ENCODE data around the gene LCP2.
"Not testable (repeated sequence)": the region's sequence is repeated elsewhere in the genome, so short reads cannot be mapped to it uniquely, and the experiment has no call there.

LCP2 gene

GRCh38 chr5:170245436-170245835 lies 52.1 kb downstream of the LCP2 start:
- not testable (repeated sequence) for DNase-seq

GRCh38 chr5:170238456-170239196 lies 59.0 kb downstream of the LCP2 start:
- DNase-seq = no peak

GRCh38 chr5:170235876-170236864 lies 61.4 kb downstream of the LCP2 start:
- no peak for DNase-seq

- DNase-seq = no peak
These were observed 64.2 kb downstream of the LCP2 start for GRCh38 chr5:170233358-170233892.

GRCh38 chr5:170232786-170233185 lies 64.8 kb downstream of the LCP2 start, which contains the start of gene C5orf58:
Gene C5orf58 (plus strand): TSS chr5:170232985. CDS start chr5:170234977, 1,992 bp downstream.
- DNase-seq = no peak

- DNase-seq = no peak
These were observed 68.7 kb downstream of the LCP2 start for GRCh38 chr5:170228762-170229435.

GRCh38 chr5:170226661-170227060 lies 70.9 kb downstream of the LCP2 start:
- DNase-seq = no peak

GRCh38 chr5:170226129-170226615 lies 71.4 kb downstream of the LCP2 start:
- DNase-seq = no peak

GRCh38 chr5:170225326-170226128 lies 72.0 kb downstream of the LCP2 start:
- peak; percentile 17 for DNase-seq

GRCh38 chr5:170223906-170224305 lies 73.7 kb downstream of the LCP2 start:
- no peak for DNase-seq

GRCh38 chr5:170223360-170223759 lies 74.2 kb downstream of the LCP2 start:
- no peak for DNase-seq

- DNase-seq = no peak
These were observed 76.2 kb downstream of the LCP2 start for GRCh38 chr5:170221327-170221741.

- no peak for DNase-seq
These were observed 77.4 kb downstream of the LCP2 start for GRCh38 chr5:170220191-170220590.

GRCh38 chr5:170219615-170220014 lies 78.0 kb downstream of the LCP2 start:
- no peak for DNase-seq

- DNase-seq = peak; percentile 20
These were observed 78.9 kb downstream of the LCP2 start for GRCh38 chr5:170218726-170219125.

- no peak for DNase-seq
These were observed 79.7 kb downstream of the LCP2 start for GRCh38 chr5:170217831-170218230.

GRCh38 chr5:170216257-170216864 lies 81.2 kb downstream of the LCP2 start:
- peak; percentile 35 for DNase-seq

- no peak for DNase-seq
These were observed 85.8 kb downstream of the LCP2 start for GRCh38 chr5:170211575-170212334.

GRCh38 chr5:170206958-170207357 lies 90.6 kb downstream of the LCP2 start:
- DNase-seq = no peak

- no peak for DNase-seq
These were observed 91.4 kb downstream of the LCP2 start for GRCh38 chr5:170206216-170206615.

- DNase-seq = no peak
These were observed 93.4 kb downstream of the LCP2 start for GRCh38 chr5:170204202-170204601.
